ENCODE measurements around the gene BCAS3. TPM values are rescaled to one million over a fixed set of nuclear protein-coding genes. Genes with fewer than 3 reads are reported as not detected.

BCAS3 gene
- total RNA-seq, 2 experiments from 2014 or later: 5.1 to 6.9 TPM

DNA sequence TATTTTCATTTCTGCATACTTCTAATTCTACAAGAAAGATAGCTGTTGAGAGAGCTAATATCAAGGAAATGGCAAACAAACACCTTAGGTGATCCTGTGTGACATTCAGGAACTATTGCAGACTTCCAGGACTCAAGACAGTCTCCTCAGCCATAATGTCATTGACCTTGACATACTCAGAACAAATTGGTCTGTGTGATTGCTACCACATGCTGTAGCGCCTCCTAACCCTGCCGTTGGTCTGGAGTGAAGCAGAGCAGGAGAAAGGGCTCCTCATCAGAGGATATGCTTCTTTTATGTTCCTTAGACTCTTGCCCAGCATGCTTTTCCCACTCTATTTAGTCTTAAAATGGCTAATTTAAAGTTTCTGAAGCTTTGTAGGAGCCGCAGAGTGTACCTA, 527.8 kb downstream of the BCAS3 start:
- DNase-seq: no peak
- H3K4me1 Mint-ChIP-seq (ENCODE audit: low read depth): no peaks in the 10 kb centered on the region
- no peaks in the 10 kb centered on the region for H3K9me3 Mint-ChIP-seq
- ATAC-seq: no peak
- intact Hi-C loops (cut with micrococcal nuclease): no loop called here
- ChIA-PET POLR2A (no interaction called here), CTCF (no interaction called here)
- no peaks in the 10 kb centered on the region for H3K36me3 Mint-ChIP-seq (ENCODE audit: low read depth)
- H3K27me3 Mint-ChIP-seq: no peaks in the 10 kb centered on the region
- no peak for TF ChIP-seq CTCF (IDR thresholded peaks at IDR 0.05)
- H3K4me3 Mint-ChIP-seq: no peak overlapping the region
- no peak overlapping the region for H3K27ac Mint-ChIP-seq

GRCh38 chr17:61205931-61206330, 528.3 kb downstream of the BCAS3 start:
- Mint-ChIP-seq H3K4me1 (ENCODE audit: low read depth) (no peaks in the 10 kb centered on the region), H3K9me3 (no peaks in the 10 kb centered on the region), H3K27me3 (no peaks in the 10 kb centered on the region), H3K4me3 (no peak overlapping the region), H3K27ac (no peak overlapping the region), H3K36me3 (ENCODE audit: low read depth) (no peaks in the 10 kb centered on the region)
- POLR2A ChIA-PET: no interaction called here
- ATAC-seq (no peak), DNase-seq (no peak)
- intact Hi-C loops (cut with micrococcal nuclease): no loop called here
- TF ChIP-seq CTCF (IDR thresholded peaks at IDR 0.05): no peak
- CTCF ChIA-PET: no interaction called here

DNA sequence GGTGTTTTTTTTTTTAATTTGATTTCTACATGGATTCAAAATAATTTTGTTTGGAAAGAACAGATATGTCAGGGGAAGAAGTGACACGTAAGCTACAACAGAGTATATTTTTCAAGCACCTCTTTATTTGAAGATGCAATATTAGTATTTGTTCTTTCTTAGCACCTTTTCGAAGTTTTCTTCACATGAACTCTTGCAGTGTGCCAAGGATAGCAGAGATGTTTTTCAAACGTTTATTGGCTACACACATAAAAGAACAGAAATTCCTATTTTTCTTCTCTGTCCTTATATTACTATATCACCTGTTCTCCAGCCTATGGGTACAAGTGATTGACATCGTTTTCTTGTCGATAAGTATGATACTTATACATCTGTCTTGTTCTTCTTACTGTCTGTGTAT, 529.3 kb downstream of the BCAS3 start:
- POLR2A ChIA-PET: no interaction called here
- no peaks in the 10 kb centered on the region for H3K36me3 Mint-ChIP-seq (ENCODE audit: low read depth)
- no peaks in the 10 kb centered on the region for H3K4me1 Mint-ChIP-seq (ENCODE audit: low read depth)
- CTCF ChIA-PET: no interaction called here
- no peak for TF ChIP-seq CTCF (IDR thresholded peaks at IDR 0.05)
- DNase-seq (no peak), ATAC-seq (no peak)
- H3K27ac Mint-ChIP-seq: no peak overlapping the region
- no peaks in the 10 kb centered on the region for H3K27me3 Mint-ChIP-seq
- intact Hi-C loops (cut with micrococcal nuclease): no loop called here
- no peak overlapping the region for H3K4me3 Mint-ChIP-seq
- H3K9me3 Mint-ChIP-seq: no peaks in the 10 kb centered on the region

- intact Hi-C loops (cut with micrococcal nuclease): no loop called here
- DNase-seq (no peak), ATAC-seq (no peak)
- Mint-ChIP-seq H3K9me3 (no peaks in the 10 kb centered on the region), H3K4me3 (no peak overlapping the region), H3K36me3 (ENCODE audit: low read depth) (no peaks in the 10 kb centered on the region), H3K27ac (no peak overlapping the region), H3K4me1 (ENCODE audit: low read depth) (no peaks in the 10 kb centered on the region), H3K27me3 (no peaks in the 10 kb centered on the region)
- no peak for TF ChIP-seq CTCF (IDR thresholded peaks at IDR 0.05)
- POLR2A ChIA-PET: no interaction called here
- CTCF ChIA-PET: no interaction called here
Observed at GRCh38 chr17:61208301-61209105, 530.9 kb downstream of the BCAS3 start.

DNA sequence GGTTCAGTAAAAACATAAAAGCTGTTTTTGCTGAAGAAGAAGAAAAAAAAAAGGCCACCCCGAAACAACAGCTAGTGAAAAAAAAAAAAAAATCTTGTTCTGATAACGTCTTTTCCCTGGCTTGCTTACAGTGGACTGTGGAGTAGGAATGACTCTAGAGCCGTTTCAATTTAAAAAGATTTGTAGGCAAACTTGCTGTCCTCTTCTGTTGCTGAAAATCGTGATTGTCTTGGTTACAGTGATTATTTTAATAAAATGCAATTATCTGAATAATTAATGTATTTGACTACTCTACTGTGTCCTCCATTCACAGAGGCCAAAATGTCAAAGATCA, 531.4 kb downstream of the BCAS3 start:
- no peak for ATAC-seq
- no peaks in the 10 kb centered on the region for H3K27me3 Mint-ChIP-seq
- ChIA-PET POLR2A (no interaction called here), CTCF (no interaction called here)
- no peak overlapping the region for H3K4me3 Mint-ChIP-seq
- H3K9me3 Mint-ChIP-seq: no peaks in the 10 kb centered on the region
- TF ChIP-seq CTCF (IDR thresholded peaks at IDR 0.05): no peak
- intact Hi-C loops (cut with micrococcal nuclease): no loop called here
- no peak overlapping the region for H3K27ac Mint-ChIP-seq
- no peak for DNase-seq
- H3K36me3 Mint-ChIP-seq (ENCODE audit: low read depth): no peaks in the 10 kb centered on the region
- H3K4me1 Mint-ChIP-seq (ENCODE audit: low read depth): no peaks in the 10 kb centered on the region

All from activated CD8-positive, alpha-beta T cell treated with anti-CD3 and anti-CD28 coated beads for 36 hours (primary cell).